HUDEP-2 (cell line): ENCODE measurements around the gene GPR32.
"Not testable (repeated sequence)": the region's sequence is repeated elsewhere in the genome, so short reads cannot be mapped to it uniquely, and the experiment has no call there.

Experiments
- DNase-seq, 76 experiments: peaks; one replicate each; lab custom pipeline; 2025; ENCODE audit not compliant: unreplicated experiment in 76 of 76; lab: John Stamatoyannopoulos, UW

The GPR32 gene

GRCh38 chr19:50745221-50745620 lies 25.0 kb upstream of the GPR32 start:
- no peak for DNase-seq

DNA sequence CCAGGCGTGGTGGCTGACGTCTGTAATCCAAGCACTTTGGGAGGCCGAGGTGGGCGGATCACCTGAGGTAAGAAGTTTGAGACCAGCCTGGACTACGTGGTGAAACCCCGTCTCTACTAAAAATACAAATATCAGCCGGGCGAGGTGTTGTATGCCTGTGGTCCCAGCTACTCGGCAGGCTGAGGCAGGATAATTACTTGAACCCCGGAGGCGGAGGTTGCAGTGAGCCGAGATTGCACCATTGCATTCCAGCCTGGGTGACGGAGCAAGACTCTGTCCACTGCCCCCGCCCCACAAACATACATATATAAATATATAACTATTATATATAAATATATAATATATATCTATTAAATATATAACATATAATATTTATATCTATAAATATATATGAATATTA lies 23.1 kb upstream of the GPR32 start:
- DNase-seq, result not testable (repeated sequence)

- DNase-seq, result no peak
Measured at GRCh38 chr19:50749490-50749889, 20.8 kb upstream of the GPR32 start.

DNA sequence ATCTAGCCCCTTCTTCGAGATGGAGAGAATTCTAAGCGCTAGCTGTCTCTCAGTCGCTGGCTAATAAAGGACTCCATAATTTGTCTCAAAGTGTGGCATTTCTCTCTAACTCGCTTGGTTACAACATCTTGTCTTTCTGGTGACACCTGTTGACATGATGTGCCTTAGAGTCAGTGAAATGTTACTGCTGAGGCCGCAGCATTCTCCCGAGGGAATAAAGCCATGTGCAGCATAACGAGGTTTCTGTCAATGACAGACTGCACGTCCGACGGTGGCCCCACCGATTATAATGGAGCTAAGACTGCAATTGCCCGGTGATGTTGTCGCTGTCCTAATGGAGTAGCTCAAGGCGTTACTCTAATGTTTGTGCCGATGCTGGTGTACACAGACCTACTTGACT lies 20.3 kb upstream of the GPR32 start:
- DNase-seq, result no peak

DNA sequence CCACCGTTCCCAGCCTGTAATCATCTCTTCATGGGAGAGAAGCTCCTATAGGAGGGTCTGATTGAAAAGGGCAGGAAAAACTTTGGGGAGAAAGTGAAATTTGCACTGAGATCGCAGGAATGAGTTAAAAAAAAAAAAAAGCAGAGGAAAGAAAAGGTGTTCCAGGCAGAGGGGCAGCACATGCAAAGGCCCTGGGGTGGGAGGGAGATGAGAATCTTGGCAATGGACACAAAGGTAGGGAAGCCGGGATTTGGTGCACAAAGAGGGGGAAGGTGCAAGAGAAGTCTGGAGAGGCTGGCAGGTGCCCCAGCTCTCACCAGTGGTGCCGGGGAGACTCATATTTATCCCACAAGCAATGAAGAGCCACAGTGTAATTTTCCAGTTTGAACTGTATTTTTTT lies 16.4 kb upstream of the GPR32 start:
- no peak for DNase-seq

DNA sequence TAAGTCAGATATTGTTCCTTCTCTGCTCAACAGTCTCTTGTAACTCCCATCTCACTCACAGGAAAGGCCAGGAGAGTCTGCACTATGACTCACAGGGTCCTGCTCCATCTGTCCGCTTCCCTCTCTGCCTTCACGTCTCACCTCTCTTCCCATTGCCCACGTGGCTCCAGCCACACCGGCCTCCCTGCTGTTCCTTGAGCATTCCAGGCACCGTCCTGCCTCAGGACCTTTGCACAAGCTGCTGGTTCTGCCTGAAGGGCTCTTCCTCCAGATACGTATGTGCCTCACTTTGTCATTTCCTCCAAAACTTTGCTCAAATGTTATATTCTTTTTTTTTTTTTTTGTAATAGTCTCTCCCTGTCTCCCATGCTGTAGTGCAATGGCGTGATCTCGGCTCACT lies 14.0 kb upstream of the GPR32 start:
- DNase-seq, result not testable (repeated sequence)

- DNase-seq, result not testable (repeated sequence)
Measured at GRCh38 chr19:50757624-50758023, 12.6 kb upstream of the GPR32 start.

- DNase-seq, result not testable (repeated sequence)
Measured at GRCh38 chr19:50759076-50759475, 11.2 kb upstream of the GPR32 start.

DNA sequence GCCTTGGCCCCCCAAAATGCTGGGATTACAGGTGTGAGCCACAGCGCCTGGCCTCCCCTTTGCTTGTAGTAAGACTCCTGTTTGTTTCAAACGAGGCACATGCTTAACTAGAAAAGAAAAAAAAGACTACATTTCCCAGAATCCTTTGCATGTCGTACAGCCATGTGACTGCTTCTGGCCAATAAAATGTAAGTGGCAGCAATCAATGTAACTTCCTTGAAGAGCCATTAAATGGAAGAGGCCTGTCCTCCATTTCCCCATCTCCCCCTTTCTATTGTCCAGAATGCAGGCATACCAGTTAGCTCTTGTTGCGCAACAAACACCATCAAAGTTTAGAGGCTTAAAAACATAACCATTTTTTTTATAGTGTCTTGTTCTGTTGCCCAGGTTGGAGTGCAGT lies 10.4 kb upstream of the GPR32 start:
- peak in 14 of 76 experiments; percentile 6 to 52 (median 18) for DNase-seq

GRCh38 chr19:50761501-50761900 lies 8.8 kb upstream of the GPR32 start:
- not testable (repeated sequence) for DNase-seq

DNA sequence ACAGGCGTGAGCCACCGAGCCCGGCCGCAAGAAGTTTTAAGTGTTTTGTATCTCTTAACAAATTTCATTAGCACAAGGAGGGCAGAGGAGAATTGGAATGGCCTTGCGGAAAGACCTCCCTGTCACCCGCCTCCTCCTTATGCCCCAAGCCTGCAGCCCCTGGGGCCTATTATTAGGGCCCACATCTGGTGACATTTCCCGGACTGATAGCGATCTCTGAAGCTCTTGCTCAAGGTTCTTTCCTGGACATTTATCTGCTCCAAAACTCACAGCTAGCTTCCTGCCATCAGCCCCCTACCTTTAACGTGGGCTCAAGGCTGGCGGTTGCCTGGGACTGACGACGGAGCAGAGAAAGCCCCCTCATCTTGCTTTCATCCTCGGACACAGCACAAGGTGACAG lies 6.7 kb upstream of the GPR32 start:
- not testable (repeated sequence) for DNase-seq

DNA sequence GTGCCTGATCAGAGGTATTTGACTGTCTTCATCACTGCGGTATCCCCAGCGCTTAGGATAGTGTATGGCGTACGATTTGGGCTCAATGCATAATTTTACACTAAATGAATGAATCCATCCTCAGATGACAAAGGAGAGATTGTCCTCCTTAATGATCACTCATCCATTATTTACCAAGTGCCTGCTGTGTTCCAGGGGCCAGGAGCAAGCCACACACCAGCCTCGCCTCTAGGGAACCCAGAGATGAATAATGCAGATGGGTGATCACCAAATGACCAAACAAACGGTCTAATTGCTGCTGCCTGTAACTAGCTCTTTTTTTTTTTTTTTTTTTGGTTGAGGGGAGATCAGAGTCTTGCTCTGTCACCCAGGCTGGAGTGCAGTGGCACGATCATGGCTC lies 5.9 kb upstream of the GPR32 start:
- no peak for DNase-seq

DNA sequence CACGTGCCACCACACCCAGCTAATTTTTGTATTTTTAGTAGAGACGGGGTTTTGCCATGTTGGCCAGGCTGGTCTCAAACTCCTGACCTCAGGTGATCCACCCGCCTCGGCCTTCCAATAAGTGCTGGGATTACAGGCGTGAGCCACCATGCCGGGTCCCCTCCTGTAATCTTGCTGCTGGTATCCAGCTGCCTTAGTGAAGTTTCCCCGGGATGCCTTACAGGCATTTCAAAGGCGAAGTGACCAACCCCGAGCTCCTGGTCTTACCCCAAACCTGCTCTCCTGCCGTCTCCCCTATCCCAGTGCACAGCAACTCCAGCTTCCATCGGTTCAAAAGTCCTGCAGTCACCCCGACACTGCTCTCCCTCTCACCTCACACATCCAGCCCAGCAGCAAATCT lies 3.5 kb upstream of the GPR32 start:
- not testable (repeated sequence) for DNase-seq

GRCh38 chr19:50767263-50767662 lies 3.0 kb upstream of the GPR32 start:
- not testable (repeated sequence) for DNase-seq

DNA sequence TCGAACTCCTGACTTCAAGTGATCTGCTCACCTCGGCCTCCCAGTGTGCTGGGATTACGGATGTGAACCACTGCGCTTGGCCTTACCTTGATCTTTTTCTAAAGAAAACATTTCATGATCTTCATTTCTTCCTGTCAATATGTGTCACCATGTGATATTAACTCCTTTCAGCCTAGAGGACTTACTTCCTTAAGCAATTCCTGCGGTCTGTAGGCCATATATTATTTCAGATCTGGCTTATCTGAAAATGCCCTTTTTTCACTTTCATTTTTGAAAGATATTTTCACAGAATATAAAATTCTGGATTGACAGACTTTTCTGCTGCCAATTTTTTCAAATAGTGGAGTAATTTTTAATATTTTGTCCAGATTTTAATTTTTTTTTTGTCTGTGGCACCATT lies 2.0 kb upstream of the GPR32 start:
- no peak for DNase-seq

- DNase-seq, result no peak
Measured at GRCh38 chr19:50770888-50771287, 624 bp downstream of the GPR32 start.

DNA sequence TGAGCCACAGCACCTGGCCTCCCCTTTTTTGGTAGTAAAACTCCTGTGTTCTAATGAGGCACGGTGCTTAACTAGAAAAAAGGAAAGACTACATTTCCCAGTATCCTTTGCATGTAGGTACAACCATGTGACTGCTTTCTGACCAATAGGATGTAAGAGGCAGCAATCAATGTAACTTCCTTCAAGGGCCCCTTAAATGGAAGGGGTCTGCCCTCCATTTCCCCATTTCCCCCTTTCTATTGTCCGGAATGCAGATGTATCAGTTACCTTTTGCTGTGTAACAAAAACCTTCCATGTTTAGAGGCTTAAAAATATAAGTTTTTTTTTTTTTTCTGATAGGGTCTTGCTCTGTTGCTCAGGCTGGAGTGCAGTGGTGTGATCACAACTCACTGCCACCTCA lies 2.2 kb downstream of the GPR32 start:
- peak in 10 of 76 experiments; percentile 4 to 34 (median 16) for DNase-seq

DNA sequence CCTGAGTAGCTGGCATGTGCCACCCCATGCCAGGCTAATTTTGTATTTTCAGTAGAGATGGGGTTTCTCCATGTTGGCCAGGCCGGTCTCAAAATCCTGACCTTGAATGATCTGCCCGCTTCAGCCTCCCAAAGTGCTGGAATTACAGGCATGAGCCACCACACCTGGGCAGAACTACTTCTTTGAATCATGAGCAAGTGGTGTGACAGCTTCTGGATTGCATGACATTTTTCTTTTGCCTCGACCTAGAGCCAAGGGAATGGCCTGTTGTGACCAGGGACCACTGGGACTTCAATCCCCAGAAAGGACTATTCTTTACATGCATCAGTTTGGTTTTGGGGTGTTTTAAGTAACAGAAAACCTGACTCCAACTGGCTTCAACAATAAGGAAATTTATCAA lies 2.6 kb downstream of the GPR32 start:
- not testable (repeated sequence) for DNase-seq

- DNase-seq, result peak in 2 of 76 experiments; percentile 20 to 22
Measured at GRCh38 chr19:50773454-50773853, 3.2 kb downstream of the GPR32 start.

DNA sequence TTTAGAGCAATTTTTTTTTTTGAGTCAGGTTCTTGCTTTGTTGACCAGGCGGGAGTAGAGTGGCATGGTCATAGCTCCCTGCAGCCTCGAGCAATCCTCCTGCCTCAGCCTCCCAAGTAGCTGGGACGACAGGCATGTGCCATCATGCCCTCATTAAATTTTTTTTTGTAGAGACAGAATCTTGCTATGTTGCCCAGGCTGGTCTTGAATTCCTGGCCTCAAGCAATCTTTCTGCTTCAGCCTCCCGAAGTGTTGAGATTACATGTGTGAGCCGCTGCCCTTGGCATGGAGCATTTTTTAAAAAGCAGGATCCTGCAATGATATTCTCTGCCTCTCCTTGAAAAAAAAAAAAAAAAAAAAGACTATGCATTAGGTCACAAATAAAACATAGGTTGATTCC lies 5.9 kb downstream of the GPR32 start:
- no peak for DNase-seq

- no peak for DNase-seq
Measured at GRCh38 chr19:50777261-50777660, 7.0 kb downstream of the GPR32 start.

DNA sequence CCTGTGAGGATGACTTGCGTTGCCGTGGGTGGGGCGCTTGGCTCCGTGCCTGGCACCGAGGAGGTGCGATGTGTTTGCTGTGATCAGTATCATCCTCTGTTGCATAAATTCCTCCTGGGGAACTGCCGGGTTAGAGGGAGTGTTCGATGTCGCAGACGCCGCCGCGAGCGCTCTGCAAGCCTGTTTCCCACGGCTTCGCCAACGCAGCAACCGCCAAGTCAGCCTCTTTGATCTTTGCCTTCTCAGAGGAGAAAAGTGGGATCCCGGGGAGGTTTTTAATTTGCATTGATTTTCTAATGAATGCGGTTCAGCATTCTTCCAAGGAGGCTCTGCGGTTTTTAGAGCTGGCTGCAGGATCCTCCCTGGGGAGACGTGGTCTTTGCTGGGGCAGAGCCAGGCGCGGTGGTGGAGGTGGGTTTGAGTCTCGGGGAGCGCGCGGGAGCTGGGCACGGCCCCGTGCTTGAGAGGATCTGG lies 7.6 kb downstream of the GPR32 start:
- DNase-seq, result peak in 22 of 76 experiments; percentile 10 to 60 (median 23)

DNA sequence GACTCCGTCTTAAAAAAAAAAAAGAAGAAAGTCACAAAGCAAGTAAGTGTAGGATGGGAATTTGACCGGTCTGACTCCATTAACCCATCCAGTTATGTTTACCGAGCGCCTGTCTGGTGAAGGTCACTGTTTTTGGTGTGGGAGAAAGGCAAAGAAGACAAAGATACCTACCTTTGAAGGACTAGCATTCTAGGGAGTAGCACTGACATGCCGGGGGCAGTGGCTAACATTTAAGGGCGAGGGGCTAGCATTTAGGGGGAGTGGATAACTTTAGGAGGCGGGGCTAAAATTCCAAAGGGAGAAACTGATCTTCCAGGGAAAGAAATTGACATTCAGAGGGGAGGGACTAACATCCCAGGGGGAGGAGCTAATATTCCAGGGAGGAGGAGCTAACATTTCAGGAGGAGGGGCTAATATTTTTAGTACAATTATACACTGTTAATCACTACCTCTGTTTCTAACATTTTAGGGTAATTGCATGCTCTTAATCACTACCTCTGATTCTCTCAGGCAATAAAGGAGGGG lies 8.7 kb downstream of the GPR32 start:
- DNase-seq, result no peak
